GM18870 (cell line): ENCODE measurements around the gene CCDC88A.
A peak's percentile ranks its signal among the peaks of the same experiment; 100 is the strongest.

Source experiments
- ATAC-seq: cut with Tn5 transposase; IDR thresholded peaks from one replicate; pipeline ENCODE4 v1.9.1; 2021; ENCODE audit warnings: moderate library complexity; ENCODE audit not compliant: unreplicated experiment

The CCDC88A gene

DNA sequence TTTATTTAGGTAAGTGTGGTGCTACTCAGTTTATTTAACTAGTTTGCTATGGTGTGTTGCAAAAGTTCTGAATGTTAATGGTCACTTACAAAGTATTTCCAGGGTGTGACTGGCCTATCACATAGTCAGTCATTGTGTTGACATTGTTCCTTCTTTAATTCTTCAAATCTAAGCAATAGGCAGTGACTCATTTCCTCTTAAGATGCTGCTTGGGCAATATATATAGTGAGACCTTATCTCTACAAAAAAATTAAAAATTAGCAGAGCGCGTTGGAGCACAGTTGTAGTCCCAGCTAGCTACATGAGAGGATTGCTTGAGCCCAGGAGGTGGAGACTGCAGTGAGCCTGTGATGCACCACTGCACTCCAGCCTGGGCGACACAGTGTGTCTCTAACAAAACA, 5.8 kb upstream of the CCDC88A start:
- ATAC-seq, result no peak

DNA sequence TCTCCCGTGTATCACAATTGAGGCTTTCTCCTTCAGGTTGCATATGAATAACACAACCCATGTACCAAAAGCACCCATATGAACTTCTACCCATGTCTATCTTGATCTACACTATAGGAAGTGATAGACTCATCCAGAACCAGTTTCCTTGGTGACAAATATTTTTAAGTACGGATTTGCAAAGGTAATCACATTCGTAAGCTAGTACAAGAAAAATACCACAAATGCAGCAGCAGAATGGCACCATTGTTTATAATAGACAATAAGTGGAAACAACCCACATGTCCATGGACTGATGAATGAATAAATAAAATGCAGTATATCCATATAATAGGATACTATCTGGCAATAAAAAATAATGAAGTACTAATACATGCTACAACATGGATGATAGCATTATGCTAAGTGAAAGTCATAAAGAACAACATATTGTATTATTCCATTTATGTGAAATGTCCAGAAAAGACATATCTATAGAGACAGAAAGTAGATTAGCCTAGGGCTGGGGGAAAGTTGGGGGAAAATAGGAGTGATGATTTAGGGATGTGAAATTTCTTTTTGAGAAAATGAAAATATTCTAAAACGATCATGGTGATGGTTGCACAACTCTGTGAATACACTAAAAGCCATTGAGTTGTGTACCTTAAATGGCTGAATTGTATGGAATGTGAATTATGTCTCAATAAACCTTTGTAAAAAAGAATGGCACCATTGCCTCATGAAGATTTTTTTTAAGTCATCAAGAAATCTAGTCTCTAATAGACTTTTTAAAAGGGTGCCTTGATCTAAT, 3.4 kb upstream of the CCDC88A start:
- no peak for ATAC-seq

DNA sequence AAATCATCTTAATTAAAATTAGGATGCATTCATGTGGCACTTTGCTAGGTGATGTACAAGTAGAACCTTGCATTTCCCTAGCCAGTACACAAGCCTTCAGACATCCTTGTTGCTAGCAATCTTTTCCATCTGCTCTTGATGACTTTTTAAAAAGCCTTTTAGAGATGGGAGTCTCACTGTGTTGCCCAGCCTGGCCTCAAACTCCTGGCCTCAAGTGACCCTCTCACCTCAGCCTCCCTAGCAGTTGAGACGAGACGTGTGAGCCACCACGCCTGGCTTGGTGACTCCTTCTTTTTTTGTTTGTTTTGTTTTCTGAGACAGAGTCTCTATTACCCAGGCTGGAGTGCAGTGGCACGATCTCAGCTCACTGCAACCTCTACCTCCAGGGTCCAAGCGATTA, 1.7 kb upstream of the CCDC88A start:
- ATAC-seq, result no peak

DNA sequence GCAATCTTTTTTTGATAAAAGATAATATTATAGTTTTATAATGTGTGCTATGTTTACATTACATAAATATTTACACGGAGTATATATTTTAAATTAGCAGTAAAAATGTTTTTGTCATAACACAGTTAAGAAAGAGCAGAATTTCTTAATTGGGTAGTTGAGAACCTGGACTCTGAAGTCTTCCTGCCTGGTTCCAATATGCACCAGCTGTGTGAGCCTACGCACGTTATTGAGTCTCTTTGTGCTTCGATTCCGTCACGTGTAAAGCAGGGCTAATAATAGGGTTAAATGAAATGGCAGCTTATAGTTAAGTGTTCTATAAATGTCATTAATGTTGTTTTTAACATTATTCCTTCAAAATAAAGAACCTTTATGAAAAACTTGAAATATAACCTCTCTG, 1.2 kb upstream of the CCDC88A start:
- peak; percentile 27 for ATAC-seq

DNA sequence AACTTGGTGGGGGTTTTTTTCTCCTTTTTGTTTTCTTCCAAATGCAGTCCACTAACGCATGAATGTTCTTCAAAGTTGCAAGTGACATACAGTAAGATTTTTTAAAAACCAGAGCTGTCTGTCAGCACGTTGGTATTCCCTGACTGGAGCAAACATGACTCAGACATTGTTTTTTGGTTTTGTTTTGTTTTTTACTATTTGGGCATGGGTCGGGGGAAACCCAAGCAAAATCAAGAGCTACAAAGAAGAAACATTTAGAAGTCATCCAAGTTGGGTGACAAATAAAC, 726 bp upstream of the CCDC88A start:
- ATAC-seq, result no peak

DNA sequence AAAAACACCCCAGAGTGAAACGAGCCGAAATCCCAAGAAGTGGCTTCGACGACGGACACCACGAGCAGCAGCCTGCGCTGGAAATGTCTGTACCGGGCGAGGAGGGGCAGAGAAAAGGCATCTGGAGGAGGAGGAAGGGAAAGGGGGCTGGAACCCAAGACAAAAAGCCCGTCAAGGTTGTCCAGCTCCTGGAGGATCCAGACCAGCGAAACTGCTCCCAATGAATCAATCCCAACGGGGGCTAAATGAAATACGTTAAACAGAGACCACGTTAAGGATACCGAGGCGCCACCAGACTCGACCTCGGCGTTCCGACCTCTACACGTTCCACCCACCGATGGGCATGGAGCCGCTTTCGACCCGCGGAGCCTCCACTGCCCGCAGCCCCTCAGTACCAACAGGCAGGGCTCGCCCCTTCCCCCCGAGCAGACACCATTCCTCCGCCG, 400 bp downstream of the CCDC88A start:
- no peak for ATAC-seq

DNA sequence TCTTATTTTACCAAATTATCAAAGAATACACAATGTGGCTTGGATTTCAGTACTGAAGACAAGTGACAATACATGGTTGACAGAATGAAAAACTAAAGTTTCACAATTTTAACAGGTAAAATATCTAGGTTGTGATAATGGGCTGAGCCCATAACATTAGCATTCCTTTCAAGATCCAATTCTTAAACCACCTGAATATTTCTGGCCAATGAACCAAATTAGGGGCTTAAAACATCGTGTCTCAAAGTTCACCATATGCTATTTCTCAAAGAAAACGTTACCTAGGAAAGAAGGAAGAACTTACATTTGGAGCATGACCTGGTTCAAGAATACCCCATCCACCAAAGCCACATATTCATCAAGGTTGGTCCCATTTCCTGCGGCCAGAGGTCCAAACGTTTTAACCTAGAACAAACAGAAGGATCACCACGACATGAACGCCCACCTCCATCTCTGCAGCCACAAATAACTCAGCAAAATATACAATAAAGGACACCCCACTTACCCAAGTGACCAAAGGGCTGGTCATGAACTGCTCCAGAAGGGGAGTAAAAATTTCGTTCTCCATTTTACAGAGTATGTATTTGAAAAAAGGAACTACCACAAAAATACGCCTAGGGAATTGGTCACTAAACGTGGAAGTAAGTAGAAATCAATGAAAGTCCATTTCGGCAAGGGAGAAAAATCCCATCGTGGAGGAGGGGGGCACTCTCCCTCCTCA, 984 bp downstream of the CCDC88A start:
- ATAC-seq, result no peak

DNA sequence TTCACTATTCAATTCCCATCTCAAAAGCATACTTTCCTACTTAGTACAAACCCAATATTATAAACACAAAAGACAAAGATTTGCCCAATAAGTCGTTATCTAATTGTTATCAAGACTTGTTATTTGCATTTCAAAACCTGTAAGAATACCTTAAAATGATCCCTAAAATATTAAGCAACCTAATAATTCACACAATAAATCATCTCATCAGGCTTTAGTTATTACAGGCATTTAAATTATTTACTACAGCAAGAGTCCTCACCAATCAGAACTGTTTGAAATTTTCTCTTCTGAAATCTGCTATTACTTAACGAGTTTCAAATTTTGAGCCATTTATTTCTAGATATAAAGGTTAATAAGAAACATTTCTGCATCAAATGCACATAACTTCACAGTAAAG, 1.6 kb downstream of the CCDC88A start:
- ATAC-seq, result no peak

DNA sequence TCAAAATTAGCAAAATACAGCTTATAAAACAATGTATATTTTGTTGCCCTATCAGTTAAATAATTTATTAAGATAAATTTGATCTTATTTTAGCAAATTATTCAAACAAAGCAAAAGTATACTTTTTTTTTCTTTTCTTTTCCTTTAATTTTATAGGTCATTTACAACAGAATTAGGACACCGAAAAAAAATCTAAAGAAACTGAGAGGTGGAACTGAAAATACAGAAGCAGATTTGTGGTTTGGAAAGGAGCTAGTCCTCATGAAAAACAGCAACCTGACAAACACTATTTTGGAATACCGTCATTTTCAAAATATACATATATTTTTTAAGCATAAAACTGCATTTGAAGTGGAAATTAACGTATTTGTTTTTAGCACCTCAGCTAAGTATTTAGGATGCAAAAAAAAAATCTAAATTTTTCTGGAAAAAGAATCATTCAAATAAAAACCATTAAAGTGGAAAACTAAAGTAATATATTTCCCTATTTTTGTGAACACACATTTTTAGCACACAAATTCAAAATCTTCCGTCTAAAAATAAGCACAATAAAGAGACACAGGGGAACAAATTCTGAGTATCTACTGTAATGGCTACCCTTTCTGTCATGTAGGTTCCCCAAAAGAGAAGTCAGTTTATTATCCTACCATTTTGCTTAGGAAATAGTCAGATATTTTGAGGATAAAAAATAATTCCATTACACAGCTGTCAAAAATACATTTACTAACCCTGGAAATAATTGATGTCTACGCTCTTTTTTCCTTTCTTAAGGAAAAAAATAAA, 2.7 kb downstream of the CCDC88A start:
- ATAC-seq, result no peak

DNA sequence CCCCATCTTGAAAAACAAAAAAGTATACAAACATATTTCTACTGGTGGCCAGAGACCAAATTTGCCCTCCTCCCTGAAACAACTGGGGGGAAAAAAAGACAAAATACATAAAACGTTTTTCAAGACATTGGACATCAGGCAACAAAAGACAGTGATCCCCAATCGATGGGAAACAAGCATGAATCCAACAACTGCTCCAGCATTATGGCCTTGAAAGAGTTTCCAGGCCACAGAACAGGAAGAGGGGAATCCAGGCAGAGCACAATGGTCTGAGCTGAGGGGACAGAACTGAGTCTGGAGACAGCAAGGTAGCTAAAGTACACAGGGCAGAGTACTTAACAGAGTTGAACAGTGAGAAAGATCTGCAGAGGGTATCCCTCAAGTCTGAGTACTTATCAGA, 4.4 kb downstream of the CCDC88A start:
- no peak for ATAC-seq

DNA sequence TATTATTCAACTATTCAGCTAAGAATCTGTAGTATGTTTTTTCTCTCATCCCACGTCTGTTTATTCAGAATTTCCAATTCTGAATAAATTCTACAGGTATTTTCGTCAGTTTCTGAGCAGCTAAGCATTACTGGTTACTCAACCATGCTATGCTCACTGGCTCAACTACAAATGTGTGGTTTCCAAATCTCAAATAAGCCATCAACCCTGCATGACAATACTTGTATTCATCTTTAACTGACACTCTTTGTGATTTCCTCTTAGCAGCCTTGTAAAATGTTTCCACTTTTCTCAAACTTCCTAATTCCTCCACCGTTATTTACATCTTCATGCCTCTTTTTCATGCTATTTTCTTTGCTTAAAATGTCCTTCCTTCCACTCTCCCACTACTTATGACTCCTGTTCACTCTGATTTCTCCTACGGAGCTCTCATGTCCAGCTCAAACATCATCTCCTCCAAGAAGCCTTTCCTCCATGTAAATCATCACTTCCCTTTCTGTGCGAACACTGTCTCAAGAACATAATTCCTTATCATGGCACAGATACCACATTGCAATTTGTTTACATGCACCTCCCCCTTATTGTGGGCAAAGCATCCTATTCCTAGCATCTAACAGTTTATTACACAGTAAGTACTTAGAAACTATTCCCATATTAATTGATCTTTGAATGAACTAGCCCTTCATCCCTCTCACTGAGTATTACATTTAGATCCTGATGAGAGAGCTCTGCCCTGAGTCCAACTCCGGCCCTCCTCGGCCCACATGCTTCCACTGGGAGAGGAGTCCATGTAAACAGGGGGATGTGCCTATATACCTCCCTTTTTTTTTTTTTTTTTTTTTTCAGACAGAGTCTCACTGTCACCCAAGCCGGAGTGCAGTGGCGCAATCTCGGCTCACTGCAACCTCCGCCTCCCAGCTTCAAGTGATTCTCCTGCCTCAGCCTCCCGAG, 10.5 kb downstream of the CCDC88A start:
- no peak for ATAC-seq

DNA sequence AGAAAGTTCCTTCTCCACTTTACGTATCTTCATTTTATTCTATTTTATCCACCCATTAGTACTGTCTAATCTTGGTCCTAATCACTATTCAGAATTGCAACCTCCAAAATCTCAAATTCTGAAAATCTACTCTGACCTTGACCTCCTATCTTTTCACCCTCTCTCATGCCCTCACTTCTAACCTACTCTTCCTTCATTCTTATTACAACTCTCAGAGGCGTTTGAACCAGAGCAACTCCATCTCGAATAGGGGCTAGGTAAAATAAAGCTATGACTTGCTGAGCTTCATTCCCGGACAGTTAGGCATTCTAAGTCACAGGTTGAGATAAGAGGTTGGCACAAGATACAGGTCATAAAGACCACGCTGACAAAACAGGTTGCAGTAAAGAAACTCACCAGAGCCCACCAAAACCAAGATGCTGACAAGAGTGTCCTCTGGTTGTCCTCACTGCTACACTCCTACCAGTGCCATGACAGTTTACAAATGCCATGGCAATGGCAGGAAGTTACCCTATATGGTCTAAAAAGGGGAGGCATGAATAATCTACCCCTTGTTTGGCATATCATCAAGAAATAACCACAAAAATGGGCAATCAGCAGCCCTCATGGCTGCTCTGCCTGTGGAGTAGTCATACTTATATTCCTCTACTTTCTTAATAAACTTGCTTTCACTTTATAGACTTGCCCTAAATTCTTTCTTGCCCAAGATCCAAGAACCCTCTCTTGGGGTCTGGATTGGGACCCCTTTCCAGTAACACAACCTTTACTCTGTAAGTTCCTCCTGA, 11.4 kb downstream of the CCDC88A start:
- no peak for ATAC-seq

DNA sequence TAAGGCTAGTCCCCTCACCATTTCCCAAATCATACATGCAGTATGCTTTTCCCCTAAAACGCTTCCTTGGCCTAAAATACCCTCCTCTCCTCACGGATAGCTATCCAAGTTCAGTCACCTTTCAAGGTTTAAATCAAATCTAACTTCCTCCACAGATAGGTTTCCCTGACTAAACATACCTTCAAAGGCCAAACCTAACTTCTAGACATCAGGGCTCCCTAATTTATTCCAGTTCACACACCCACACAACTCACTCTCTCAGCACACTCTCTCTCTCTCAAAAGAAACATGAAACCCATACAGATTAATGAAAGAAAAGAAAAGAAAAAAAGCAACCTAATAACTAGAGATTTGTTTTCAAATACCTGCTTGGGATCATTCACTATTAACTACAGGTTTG, 14.5 kb downstream of the CCDC88A start:
- no peak for ATAC-seq

DNA sequence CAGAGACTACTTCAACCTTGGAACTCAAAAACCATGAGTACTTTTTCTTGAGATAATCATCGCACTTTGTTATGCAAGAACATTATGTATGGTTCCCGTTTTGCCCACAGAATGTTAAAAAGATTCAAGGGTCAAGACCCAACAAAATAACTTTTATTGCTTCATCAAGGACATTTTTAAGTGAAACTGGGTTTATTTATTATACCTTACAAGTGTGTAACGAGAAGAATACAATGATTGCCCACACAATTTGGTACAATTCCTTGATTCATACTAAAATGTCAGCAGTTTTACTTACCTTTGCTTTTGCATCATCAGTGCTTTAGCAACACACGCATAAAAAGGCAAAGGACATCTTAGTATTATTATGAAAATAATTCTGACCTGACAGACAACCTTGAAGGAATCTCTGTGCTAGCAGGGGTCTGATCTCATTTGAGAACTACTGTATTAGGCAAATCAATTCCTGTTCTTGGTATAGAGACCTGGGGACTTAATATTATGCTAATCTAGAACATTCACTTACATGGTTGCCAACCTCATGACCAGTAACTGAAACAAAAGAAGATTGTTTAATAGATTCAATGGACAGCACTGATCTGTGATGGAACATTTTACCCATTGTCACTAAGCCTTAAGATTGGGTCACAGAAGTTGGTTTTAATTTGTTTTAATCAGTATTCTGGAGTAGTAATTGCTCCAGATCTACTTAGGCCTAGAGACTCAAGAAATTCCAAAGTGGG, 16.2 kb downstream of the CCDC88A start:
- ATAC-seq, result no peak

DNA sequence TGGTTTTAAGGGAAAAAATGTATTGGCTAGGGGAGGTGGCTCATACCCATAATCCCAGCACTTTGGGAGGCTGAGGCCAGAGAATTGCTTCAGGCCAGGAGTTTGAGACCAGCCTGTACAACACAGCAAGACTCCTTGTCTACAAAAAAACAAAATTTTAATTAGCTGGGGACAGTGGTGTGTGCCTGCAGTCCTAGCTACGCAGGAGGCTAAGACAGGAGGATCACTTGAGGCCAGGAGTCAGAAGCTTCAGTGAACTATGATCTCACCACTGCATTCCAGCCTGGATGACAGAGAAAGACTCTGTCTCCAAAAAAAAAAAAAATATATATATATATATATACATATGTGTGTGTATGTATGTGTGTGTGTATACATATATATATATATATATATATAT, 18.5 kb downstream of the CCDC88A start:
- ATAC-seq, result no peak

DNA sequence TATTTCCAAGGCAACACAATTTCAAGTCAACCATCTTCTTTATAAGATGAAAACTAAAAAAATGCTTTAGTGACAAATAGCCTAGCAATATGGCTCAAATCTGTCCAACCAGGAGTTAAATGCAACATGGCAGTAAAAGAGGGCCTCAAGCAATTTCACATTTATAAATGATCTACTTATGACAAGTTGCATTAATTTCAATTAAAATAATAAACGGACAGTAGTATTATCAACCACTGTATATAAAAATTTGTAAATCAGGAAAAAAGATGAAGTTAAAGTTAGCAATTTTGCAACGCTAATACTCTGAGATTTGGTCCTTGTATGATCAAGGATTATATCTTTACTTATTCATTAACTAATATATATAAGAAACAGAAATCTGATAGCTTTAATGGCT, 19.3 kb downstream of the CCDC88A start:
- ATAC-seq, result no peak

DNA sequence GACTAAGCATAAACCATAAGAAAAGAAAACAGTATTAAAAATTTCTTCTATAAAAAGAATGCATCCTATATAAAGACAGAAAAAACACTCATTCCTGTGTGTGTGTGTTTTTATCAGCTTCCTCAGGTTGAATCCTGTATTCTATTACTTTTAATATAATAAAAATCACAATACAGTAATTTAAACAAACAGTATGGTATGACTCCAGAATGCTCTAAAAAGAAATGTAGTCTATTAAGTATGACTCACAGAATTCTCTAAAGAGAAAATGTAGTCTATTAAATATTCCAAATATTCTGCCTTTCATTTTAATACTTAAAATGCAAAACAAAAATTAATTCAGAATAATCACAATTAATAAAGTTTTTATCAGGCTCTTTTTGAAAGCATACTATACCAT, 19.8 kb downstream of the CCDC88A start:
- ATAC-seq, result no peak

DNA sequence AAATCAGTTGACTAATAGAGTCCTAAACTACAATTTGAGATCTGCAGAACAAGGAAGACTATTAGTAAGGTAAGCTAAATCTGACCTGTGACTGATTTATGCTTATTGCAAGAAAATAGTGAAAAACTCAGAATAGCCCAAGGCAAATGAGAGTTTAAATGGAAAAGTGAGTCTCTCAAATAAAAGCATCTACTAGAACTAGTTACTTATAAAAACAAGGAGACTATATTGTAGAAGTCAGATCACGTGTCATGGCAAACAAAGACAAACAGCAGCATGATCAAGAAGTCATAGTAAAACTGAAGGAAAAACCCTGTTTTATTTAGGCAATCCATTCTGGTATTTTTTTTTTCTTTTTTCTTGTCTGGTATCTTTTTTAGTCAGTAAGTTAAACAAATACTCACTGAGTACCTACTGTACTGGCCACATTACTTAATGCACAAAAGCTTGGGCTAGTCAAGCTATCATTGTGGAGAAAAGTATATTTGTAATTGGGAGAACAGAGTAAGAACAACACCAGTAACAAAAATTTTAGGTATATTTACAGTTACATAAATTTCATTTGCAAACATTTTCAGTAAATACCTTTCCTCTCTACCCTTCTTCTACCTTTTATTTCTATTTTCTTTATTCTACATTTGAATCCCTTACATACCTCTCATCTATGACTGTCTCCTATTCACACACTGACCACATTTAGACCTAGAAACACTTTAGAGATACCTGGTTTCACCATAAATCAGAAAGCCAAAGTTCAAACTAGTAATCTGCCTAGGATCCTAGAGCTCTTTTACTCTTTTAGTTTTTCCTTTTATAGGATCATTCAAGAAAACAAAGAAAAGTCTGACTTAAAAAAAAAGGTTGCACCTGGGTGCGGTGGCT, 23.7 kb downstream of the CCDC88A start:
- ATAC-seq, result no peak
